T-cell (primary cell): Measurements from ENCODE around the gene DMRT2. TPM values are rescaled to one million over a fixed set of nuclear protein-coding genes. Genes with fewer than 3 reads are reported as not detected.
A peak's percentile ranks its signal among the peaks of the same experiment; 100 is the strongest.

Experiments
- ATAC-seq, 4 experiments: fragments of 200-7000 bp in 3 of 4; fragments of 150-1000 bp in 1 of 4; cut with Tn5 transposase; replicated peaks in 1 of 4; 1 replicate in 3 of 4; 2 replicates in 1 of 4; pipeline ENCODE4 v1.10.0; 2021; ENCODE audit warnings: moderate library complexity in 3 of 4, mild to moderate bottlenecking in 2 of 4, moderate number of reproducible peaks in 1 of 4
- CTCF ChIA-PET, 2 donors: fragments of 300-600 bp; sonication (Branson Sonifier 250); formaldehyde crosslinking; loops; one replicate each; lab custom pipeline; 2022; ENCODE audit warnings: antibody characterized with exemption in 2 of 2; lab: Charles Lee
- POLR2A ChIA-PET, 2 donors: fragments of 300-600 bp; sonication (Branson Sonifier 250); formaldehyde crosslinking; loops; one replicate each; lab custom pipeline; 2022; ENCODE audit warnings: antibody characterized with exemption in 2 of 2; lab: Charles Lee
- DNase-seq, 35 experiments: peaks; one replicate each; pipeline versions ENCODE4 v3.0.0 to v3.0.0-alpha.2; 2013 to 2023
- H3K27ac ChIP-seq: one replicate; pipeline ENCODE4 v1.5.1; 2013; ENCODE audit warnings: low read length
- H3K27me3 ChIP-seq, 2 experiments: replicated peaks in 1 of 2; 1 replicate in 1 of 2; 2 replicates in 1 of 2; pipeline versions ENCODE4 v1.6.1 to v1.7.0; 2013; ENCODE audit warnings: low read length in 1 of 2, mixed read lengths in 1 of 2; ENCODE audit not compliant: control insufficient read depth in 2 of 2, insufficient read depth in 2 of 2; ENCODE audit errors: extremely low read depth in 1 of 2
- H3K36me3 ChIP-seq, 2 donors: 1 replicate in 1 of 2; 2 replicates in 1 of 2; pipeline versions ENCODE4 v1.6.1 to v1.7.0; 2013; ENCODE audit warnings: low read length in 1 of 2; ENCODE audit not compliant: control insufficient read depth in 2 of 2, insufficient read depth in 1 of 2; ENCODE audit errors: extremely low read depth in 1 of 2
- H3K4me1 ChIP-seq, 2 experiments: 1 replicate in 1 of 2; 2 replicates in 1 of 2; pipeline versions ENCODE4 v1.6.1 to v1.7.0; 2013; ENCODE audit warnings: low read length in 2 of 2, mixed read lengths in 1 of 2; ENCODE audit not compliant: insufficient read depth in 2 of 2, control insufficient read depth in 1 of 2; ENCODE audit errors: extremely low read depth in 1 of 2
- H3K4me3 ChIP-seq, 2 donors: 1 replicate in 1 of 2; 2 replicates in 1 of 2; pipeline versions ENCODE4 v1.5.1 to v1.7.0; 2013; ENCODE audit warnings: mild to moderate bottlenecking in 2 of 2, low read length in 1 of 2, moderate library complexity in 1 of 2; ENCODE audit not compliant: control insufficient read depth in 1 of 2; ENCODE audit errors: extremely low read depth in 1 of 2
- H3K9me3 ChIP-seq: 2 replicates; pipeline ENCODE4 v1.7.0; 2013
- H3K27ac Mint-ChIP-seq, 2 donors: one replicate each; pipeline ENCODE4 v1.8.0; 2020 to 2021; ENCODE audit warnings: mild to moderate bottlenecking in 2 of 2, mixed read lengths in 2 of 2
- H3K27me3 Mint-ChIP-seq, 2 donors: one replicate each; pipeline ENCODE4 v1.8.0; 2021 to 2022; ENCODE audit warnings: mixed read lengths in 2 of 2
- H3K36me3 Mint-ChIP-seq: one replicate; pipeline ENCODE4 v1.8.0; 2021; ENCODE audit warnings: mixed read lengths
- H3K4me1 Mint-ChIP-seq, 3 donors: one replicate each; pipeline ENCODE4 v1.8.0; 2020 to 2022; ENCODE audit warnings: mixed read lengths in 3 of 3, mild to moderate bottlenecking in 1 of 3
- H3K4me3 Mint-ChIP-seq, 3 donors: one replicate each; pipeline ENCODE4 v1.8.0; 2020 to 2022; ENCODE audit warnings: mild to moderate bottlenecking in 3 of 3, mixed read lengths in 3 of 3, moderate library complexity in 3 of 3
- H3K9me3 Mint-ChIP-seq, 3 donors: one replicate each; pipeline ENCODE4 v1.8.0; 2020 to 2022; ENCODE audit warnings: mixed read lengths in 3 of 3
- WGBS: methylation state at CpG from one replicate; pipeline ENCODE4 v1.1.5; 2013; ENCODE audit warnings: missing lambda C conversion rate; ENCODE audit not compliant: insufficient coverage; 5-methylcytosine and 5-hydroxymethylcytosine counted together
- total RNA-seq, 35 experiments: library from RNA in 6 of 35; stranded (reverse) in 6 of 35; fragments of 120-200 nt in 1 of 35; gene quantifications; one replicate each; pipeline versions ENCODE4 v1.2.1 to v1.2.4 and lab custom pipeline; 2013 to 2026

The DMRT2 gene
- total RNA-seq, 5 donors from 2014 or later (not counting 1 experiment from before 2014, with no cell fraction given) = not detected

DNA sequence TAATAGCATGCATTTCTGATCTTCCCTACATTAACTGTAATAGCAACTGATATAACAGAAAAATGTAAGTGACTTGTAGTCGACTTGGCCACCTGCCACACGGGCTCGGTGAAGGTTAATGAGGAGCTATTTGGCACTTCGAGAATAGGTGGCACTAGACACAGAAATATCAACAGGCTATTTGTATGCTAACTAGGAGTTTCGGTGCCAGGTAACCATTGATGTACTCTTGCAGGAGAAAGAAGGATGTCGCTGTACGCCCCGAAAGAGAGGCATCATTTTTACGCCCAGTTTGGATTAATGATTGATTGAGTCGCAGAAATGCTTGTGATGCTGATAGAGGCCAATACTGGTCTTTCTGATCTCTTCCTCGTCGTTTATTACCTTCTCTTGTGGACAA lies 516 bp upstream of the DMRT2 start:
- peaks cover 28 to 83% of the 10 kb centered on the region in 2 experiments for H3K27me3 ChIP-seq
- H3K4me3 ChIP-seq = no peak overlapping the region
- Mint-ChIP-seq H3K4me3 (peak overlapping the region; percentile 13 to 88 (median 42)), H3K4me1 (peaks cover 54 to 58% (median 55%) of the 10 kb centered on the region in 3 donors), H3K36me3 (peaks cover 5% of the 10 kb centered on the region), H3K27ac (peak overlapping the region in 1 of 2 donors; percentile 60), H3K27me3 (peaks cover 76 to 87% of the 10 kb centered on the region in 2 donors), H3K9me3 (peaks cover 0 to 10% (median 0%) of the 10 kb centered on the region in 3 donors)
- ATAC-seq (no peak), DNase-seq (peak in 1 of 35 experiments; percentile 6)
- ChIA-PET CTCF (no interaction called here), POLR2A (no interaction called here)
- no peak overlapping the region for H3K27ac ChIP-seq
- no peaks in the 10 kb centered on the region for H3K9me3 ChIP-seq
- peaks cover 0 to 63% of the 10 kb centered on the region in 2 experiments for H3K4me1 ChIP-seq
- 10% methylated on average over 9 of the region's 12 CpGs for WGBS
- no peaks in the 10 kb centered on the region for H3K36me3 ChIP-seq

DNA sequence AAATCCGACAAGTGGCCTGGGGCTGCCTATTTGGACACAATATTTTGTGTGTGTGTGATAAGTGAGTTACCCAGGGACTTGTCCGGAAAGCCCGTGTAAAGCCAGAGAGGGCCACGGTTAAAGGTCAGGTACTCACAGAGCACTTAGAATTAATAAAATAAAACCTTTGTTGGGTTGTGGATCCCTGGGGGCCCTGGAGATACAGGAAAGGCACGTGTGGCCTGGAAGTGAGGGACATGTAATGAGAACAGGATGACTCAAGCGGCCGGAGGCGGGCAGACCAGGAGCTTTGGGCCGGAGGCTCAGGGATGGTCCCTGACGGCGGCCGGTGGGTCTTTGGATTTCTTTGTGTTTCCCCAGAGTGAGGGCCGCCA lies 1.0 kb downstream of the DMRT2 start:
- no peak overlapping the region for H3K4me3 ChIP-seq
- Mint-ChIP-seq H3K27ac (no peak overlapping the region), H3K4me3 (peak overlapping the region in 2 of 3 donors; percentile 28 to 88), H3K9me3 (peaks cover 0 to 10% (median 0%) of the 10 kb centered on the region in 3 donors), H3K4me1 (peaks cover 49 to 53% (median 49%) of the 10 kb centered on the region in 3 donors), H3K36me3 (peaks cover 5% of the 10 kb centered on the region), H3K27me3 (peaks cover 80 to 83% of the 10 kb centered on the region in 2 donors)
- ChIA-PET POLR2A (no interaction called here), CTCF (no interaction called here)
- peaks cover 0 to 53% of the 10 kb centered on the region in 2 experiments for H3K4me1 ChIP-seq
- no peaks in the 10 kb centered on the region for H3K36me3 ChIP-seq
- H3K27me3 ChIP-seq = peaks cover 30 to 70% of the 10 kb centered on the region in 2 experiments
- WGBS = 30% methylated on average over 9 of the region's 13 CpGs
- H3K27ac ChIP-seq = no peak overlapping the region
- ATAC-seq (no peak), DNase-seq (no peak)
- no peaks in the 10 kb centered on the region for H3K9me3 ChIP-seq

DNA sequence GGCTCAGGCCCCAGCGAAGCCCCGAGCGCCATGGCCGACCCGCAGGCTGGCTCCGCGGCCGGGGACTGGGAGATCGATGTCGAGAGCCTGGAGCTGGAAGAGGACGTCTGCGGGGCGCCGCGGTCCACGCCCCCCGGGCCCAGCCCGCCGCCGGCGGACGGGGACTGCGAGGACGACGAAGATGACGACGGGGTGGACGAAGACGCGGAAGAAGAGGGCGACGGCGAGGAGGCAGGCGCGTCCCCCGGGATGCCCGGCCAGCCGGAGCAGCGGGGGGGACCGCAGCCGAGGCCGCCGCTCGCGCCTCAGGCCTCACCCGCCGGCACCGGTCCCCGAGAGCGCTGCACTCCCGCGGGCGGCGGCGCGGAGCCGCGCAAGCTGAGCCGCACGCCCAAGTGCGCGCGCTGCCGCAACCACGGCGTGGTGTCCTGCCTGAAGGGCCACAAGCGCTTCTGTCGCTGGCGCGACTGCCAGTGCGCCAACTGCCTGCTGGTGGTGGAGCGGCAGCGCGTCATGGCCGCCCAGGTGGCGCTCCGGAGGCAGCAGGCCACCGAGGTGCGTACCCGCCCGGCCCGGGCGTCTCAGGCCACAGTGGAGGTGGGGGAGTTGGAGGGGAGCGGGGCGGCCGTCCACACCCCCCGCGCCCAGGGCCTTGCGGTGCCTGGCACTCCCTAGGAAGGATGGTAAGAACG lies 1.6 kb downstream of the DMRT2 start:
- Mint-ChIP-seq H3K9me3 (peaks cover 0 to 10% (median 0%) of the 10 kb centered on the region in 3 donors), H3K27ac (no peak overlapping the region), H3K4me3 (peak overlapping the region in 1 of 3 donors; percentile 88), H3K27me3 (peaks cover 82 to 84% of the 10 kb centered on the region in 2 donors), H3K36me3 (peaks cover 5% of the 10 kb centered on the region), H3K4me1 (peaks cover 49 to 53% (median 49%) of the 10 kb centered on the region in 3 donors)
- peak in 1 of 35 experiments; percentile 19 for DNase-seq
- H3K27me3 ChIP-seq = peaks cover 30 to 70% of the 10 kb centered on the region in 2 experiments
- 2% methylated on average over 90 of the region's 90 CpGs for WGBS
- H3K4me3 ChIP-seq = no peak overlapping the region
- no peaks in the 10 kb centered on the region for H3K9me3 ChIP-seq
- no peaks in the 10 kb centered on the region for H3K36me3 ChIP-seq
- peak in 2 of 4 experiments; percentile 50 to 54 for ATAC-seq
- ChIA-PET POLR2A (no interaction called here), CTCF (no interaction called here)
- peaks cover 0 to 48% of the 10 kb centered on the region in 2 experiments for H3K4me1 ChIP-seq
- no peak overlapping the region for H3K27ac ChIP-seq

DNA sequence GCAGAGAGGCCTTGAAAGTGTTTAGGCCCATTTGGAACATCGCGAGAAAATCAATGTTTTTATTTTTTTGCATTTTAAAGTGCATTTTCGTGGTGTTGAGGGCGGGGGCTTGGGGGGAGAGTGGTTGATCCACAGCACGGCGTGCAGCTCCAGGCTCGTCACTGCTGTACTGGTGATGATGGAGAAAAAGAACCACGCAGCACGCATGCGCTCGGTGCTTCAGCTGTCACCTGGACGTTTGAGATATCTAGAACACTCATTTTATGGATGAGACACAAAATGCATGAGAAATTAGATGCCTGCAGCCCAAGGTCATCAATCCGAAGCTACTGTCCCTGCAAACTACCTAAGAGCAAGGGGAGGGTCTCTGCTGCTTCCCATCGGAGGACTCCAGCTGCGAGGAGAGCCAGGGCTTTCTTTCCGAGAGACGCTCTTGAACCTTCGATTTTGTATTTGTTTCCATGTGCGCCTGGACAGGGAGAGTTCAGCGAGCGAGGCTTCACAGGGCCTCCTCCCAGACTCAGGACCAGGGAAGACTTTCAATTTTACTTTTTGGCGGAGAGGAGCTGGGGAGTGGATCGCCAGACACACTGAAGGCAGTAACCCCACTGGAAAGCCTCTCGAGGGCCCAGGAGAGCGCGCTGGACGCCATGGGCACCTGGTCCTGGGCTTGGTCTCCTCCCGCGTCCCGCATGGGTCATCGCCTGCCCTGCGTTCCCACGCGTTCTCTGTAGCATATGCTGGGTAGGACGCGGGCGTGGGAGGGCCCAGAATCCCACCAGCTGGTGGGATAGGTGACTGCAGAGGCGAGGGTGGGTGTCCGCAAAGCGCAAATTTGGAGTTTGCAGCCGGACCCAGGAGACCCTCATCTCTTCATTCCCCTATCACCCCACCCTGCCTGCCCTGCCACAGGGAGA lies 2.5 kb downstream of the DMRT2 start:
- H3K4me1 ChIP-seq = peaks cover 0 to 39% of the 10 kb centered on the region in 2 experiments
- no peak overlapping the region for H3K27ac Mint-ChIP-seq
- peaks cover 78 to 79% of the 10 kb centered on the region in 2 donors for H3K27me3 Mint-ChIP-seq
- no peaks in the 10 kb centered on the region for H3K9me3 ChIP-seq
- ChIA-PET CTCF (no interaction called here), POLR2A (no interaction called here)
- DNase-seq (no peak), ATAC-seq (no peak)
- H3K36me3 Mint-ChIP-seq = peaks cover 5% of the 10 kb centered on the region
- no peaks in the 10 kb centered on the region for H3K36me3 ChIP-seq
- H3K9me3 Mint-ChIP-seq = peaks cover 0 to 10% (median 0%) of the 10 kb centered on the region in 3 donors
- peaks cover 30 to 61% of the 10 kb centered on the region in 2 experiments for H3K27me3 ChIP-seq
- H3K4me3 ChIP-seq = no peak overlapping the region
- no peak overlapping the region for H3K27ac ChIP-seq
- H3K4me1 Mint-ChIP-seq = peaks cover 41 to 46% (median 42%) of the 10 kb centered on the region in 3 donors
- WGBS = 11% methylated on average over 27 of the region's 41 CpGs
- peak overlapping the region; percentile 34 to 58 (median 39) for H3K4me3 Mint-ChIP-seq

DNA sequence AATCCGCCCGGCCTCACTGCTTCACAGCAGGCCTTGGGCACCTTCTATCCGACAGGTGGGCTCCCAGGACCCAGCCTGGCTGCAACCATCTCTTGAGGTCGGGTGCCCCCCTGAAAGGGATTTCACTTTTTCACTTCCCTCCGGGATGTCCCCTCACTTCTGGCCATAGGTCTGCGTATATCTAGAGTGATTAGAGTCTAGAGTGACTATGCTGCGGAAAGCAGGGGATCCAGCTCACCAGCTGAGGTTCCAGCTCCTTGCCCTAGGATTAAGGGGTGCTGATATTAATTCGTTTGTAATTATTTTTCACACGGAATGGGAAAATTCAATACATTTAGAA lies 3.1 kb downstream of the DMRT2 start:
- Mint-ChIP-seq H3K36me3 (peaks cover 5% of the 10 kb centered on the region), H3K9me3 (peaks cover 0 to 10% (median 0%) of the 10 kb centered on the region in 3 donors), H3K4me1 (peaks cover 35 to 40% (median 35%) of the 10 kb centered on the region in 3 donors), H3K4me3 (peak overlapping the region in 1 of 3 donors; percentile 58), H3K27ac (no peak overlapping the region), H3K27me3 (peaks cover 72 to 79% of the 10 kb centered on the region in 2 donors)
- CTCF ChIA-PET = no interaction called here
- Histone ChIP-seq H3K4me1 (peaks cover 0 to 33% of the 10 kb centered on the region in 2 experiments), H3K4me3 (no peak overlapping the region), H3K27ac (no peak overlapping the region), H3K36me3 (no peaks in the 10 kb centered on the region), H3K27me3 (peaks cover 26 to 55% of the 10 kb centered on the region in 2 experiments), H3K9me3 (no peaks in the 10 kb centered on the region)
- ATAC-seq (no peak), DNase-seq (no peak)
- 35% methylated on average over 2 of the region's 9 CpGs for WGBS
- POLR2A ChIA-PET = no interaction called here

DNA sequence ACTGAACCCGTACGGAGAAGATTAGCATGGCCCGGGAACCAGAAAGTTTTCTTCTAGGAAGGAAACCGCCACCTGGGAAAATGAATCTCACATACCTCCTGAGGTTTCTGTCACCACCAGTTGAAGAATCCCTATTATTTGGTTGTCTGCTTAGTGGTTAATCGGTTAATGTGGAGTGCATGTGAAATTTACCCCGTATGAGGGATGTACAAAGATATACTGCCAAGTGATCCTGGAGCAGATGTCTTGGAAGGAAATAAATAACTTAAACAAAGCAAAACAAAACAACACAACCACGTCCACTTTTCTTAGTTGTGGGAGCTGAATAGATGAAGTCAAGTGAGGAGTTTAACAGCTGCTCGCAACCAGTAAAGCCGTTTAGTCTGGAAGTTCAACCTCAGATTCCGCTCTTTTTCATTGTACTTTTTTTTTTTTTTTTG lies 3.8 kb downstream of the DMRT2 start:
- peaks cover 0 to 25% of the 10 kb centered on the region in 2 experiments for H3K4me1 ChIP-seq
- no peaks in the 10 kb centered on the region for H3K9me3 ChIP-seq
- H3K27ac ChIP-seq = no peak overlapping the region
- ATAC-seq (no peak), DNase-seq (no peak)
- H3K9me3 Mint-ChIP-seq = peaks cover 0 to 6% (median 0%) of the 10 kb centered on the region in 3 donors
- H3K27me3 Mint-ChIP-seq = peaks cover 64 to 74% of the 10 kb centered on the region in 2 donors
- ChIA-PET CTCF (interaction anchor here (0.7 kb wide), 2 partner anchors 58 to 119 kb away, joined by 4 to 5 read pairs; no protein-coding TSS in a partner anchor), POLR2A (no interaction called here)
- no peaks in the 10 kb centered on the region for H3K36me3 ChIP-seq
- H3K27me3 ChIP-seq = peaks cover 20 to 48% of the 10 kb centered on the region in 2 experiments
- no peak overlapping the region for H3K27ac Mint-ChIP-seq
- peaks cover 2% of the 10 kb centered on the region for H3K36me3 Mint-ChIP-seq
- peaks cover 27 to 32% (median 28%) of the 10 kb centered on the region in 3 donors for H3K4me1 Mint-ChIP-seq
- WGBS = no CpG with 5 or more reads among the region's 10 CpGs
- H3K4me3 Mint-ChIP-seq = no peak overlapping the region
- no peak overlapping the region for H3K4me3 ChIP-seq
